ENCODE results near the gene UTS2R.
"Not testable (repeated sequence)": the region's sequence is repeated elsewhere in the genome, so short reads cannot be mapped to it uniquely, and the experiment has no call there.

UTS2R gene

DNA sequence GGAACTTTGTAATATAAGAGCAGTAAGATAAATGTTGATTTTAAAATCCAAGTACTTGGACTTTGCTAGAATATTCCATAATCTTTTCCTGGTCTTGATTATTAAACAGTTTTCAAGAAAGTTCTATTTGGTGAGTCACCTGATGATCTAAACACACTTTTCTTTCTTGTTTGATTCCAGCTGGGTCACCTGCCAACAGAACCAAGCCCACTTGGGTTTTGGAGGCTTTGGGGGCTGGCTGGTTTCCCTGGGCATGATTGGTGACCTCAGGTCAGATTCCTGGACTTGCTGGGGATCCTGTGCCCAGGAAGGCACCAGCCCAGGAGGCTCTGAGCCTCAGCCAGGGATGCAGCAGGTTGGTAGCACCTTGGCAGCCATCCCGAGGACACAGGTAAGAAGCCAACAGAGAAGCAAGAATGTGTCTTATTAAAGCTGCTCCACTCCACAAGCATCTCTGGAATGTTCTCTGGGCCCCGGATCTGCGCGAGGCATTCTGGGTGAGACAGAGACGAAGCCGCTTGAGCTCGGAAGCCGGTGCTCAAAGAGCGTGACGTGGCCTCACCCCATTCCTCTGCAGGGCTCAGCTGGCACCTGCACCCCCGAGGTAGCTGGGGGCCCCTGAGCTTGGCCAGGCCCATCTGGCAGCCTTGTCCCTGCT lies 15.7 kb upstream of the UTS2R start:
- no peak for DNase-seq

GRCh38 chr17:82356845-82357355 lies 14.7 kb upstream of the UTS2R start:
- DNase-seq: no peak

GRCh38 chr17:82357394-82357793 lies 14.2 kb upstream of the UTS2R start:
- DNase-seq: no peak

GRCh38 chr17:82358465-82359350 lies 12.9 kb upstream of the UTS2R start, which contains the start of gene TEX19:
Gene TEX19, plus strand, starts transcription at chr17:82359247. Its CDS starts 2,904 bp downstream, at chr17:82362151.
- no peak for DNase-seq

DNA sequence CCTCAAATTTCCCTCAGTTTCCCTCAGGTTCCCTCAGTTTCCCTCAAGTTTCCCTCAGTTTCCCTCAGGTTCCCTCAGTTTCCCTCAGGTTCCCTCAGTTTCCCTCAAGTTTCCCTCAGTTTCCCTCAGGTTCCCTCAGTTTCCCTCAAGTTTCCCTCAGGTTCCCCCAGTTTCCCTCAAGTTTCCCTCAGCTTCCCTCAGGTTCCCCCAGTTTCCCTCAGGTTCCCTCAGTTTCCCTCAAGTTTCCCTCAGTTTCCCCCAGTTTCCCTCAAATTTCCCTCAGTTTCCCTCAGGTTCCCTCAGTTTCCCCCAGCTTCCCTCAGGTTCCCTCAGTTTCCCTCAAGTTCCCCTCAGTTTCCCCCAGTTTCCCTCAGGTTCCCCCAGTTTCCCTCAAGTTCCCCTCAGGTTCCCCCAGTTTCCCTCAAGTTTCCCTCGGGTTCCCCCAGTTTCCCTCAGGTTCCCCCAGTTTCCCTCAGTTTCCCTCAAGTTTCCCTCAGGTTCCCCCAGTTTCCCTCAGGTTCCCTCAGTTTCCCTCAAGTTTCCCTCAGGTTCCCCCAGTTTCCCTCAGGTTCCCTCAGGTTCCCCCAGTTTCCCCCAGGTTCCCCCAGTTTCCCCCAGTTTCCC lies 12.0 kb upstream of the UTS2R start:
- DNase-seq: not testable (repeated sequence)

- DNase-seq: no peak
Observed at GRCh38 chr17:82361885-82362633, 9.5 kb upstream of the UTS2R start.

DNA sequence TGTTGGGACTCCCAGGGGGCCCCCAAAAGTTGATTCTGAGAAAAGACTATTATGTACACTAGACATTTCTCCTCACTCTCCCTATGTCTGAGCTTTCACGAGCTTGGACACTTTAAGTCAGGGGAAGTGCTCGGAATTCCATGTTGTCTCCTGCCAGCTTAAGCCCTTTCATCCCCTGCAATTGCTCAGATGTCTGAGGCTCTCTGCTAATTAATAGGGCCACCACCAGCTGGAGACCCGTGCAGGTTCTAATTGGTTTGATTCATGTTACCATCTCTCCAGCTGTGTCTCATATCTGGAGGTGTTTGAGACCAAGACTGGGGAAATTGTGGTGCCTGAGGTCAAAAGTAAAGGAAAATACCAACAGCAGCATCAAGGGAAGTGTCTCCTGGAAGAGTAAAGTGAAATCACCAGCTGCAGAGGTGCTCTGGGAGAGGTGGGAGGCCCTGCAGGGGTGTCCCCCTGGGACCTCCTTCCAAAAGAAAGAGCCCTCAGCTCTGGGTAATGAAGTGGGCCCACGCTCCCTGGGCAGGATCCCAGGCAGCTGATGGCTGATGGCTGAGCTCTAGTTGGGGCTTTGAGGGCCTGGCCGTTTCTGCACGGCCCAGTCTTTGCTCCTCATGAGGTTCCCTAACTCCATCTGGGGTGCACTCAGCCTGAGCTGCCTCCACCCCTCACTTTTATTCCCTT lies 5.8 kb upstream of the UTS2R start:
- no peak for DNase-seq

GRCh38 chr17:82366749-82367148 lies 4.8 kb upstream of the UTS2R start:
- DNase-seq: no peak

- no peak for DNase-seq
Observed at GRCh38 chr17:82367724-82368524, 3.6 kb upstream of the UTS2R start.

- no peak for DNase-seq
Observed at GRCh38 chr17:82369211-82369610, 2.4 kb upstream of the UTS2R start.

GRCh38 chr17:82370471-82371332 lies 863 bp upstream of the UTS2R start:
- peak; percentile 27 for DNase-seq

DNA sequence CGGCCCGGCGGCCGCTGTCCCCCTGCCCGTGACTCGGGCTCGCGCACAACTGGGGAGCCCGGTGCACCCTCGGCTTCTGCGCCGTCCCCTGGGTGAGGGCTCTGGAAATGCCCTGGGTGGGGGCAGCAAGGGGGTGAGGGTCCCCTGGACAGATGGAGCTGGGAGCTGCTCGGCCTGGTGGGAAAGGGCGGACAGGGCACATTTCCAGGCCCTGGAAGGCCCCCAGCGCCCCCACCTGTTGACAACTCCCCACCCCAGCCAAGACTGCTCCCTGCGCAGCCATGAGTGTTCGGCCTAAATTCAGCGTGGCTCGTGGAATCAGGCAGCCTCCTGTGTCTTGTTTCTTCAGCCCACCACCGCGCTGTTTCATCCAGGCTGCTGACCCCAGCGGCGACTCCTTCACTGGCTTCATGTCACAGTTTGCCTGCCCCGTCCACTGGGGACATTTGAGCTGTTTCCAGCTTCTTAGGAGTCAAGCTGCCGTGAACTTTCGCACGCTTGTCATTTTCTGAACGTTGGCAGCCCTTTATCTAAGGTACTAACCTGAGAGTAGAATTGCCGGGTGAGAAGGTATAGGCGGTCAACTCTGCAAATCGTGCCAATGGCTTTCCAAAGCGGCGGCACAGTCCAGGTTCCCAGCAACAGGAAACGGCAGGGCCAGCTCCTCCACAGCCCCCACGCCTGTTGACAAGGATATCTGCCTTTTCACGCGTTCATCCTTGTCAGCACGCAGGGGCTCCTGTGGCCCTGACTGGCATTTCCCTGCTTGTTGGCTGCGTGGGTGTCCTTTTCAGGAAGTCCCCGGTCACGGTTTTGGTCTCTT lies 895 bp downstream of the UTS2R start:
- DNase-seq: no peak

DNA sequence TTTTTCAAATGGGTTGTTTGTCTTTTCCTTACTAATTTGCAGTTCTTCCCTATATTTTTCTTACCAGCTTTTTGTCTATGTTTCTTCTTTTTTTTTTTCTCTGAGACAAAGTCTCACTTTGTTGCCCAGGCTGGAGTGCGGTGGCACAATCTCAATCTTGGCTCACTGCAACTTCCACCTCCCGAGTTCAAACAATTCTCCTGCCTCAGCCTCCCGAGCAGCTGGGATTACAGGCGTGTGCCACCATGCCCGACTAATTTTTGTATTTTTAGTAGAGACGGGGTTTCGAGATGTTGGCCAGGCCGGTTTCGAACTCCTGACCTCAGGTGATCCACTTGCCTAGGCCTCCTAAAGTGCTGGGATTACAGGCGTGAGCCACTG lies 1.5 kb downstream of the UTS2R start:
- not testable (repeated sequence) for DNase-seq

DNA sequence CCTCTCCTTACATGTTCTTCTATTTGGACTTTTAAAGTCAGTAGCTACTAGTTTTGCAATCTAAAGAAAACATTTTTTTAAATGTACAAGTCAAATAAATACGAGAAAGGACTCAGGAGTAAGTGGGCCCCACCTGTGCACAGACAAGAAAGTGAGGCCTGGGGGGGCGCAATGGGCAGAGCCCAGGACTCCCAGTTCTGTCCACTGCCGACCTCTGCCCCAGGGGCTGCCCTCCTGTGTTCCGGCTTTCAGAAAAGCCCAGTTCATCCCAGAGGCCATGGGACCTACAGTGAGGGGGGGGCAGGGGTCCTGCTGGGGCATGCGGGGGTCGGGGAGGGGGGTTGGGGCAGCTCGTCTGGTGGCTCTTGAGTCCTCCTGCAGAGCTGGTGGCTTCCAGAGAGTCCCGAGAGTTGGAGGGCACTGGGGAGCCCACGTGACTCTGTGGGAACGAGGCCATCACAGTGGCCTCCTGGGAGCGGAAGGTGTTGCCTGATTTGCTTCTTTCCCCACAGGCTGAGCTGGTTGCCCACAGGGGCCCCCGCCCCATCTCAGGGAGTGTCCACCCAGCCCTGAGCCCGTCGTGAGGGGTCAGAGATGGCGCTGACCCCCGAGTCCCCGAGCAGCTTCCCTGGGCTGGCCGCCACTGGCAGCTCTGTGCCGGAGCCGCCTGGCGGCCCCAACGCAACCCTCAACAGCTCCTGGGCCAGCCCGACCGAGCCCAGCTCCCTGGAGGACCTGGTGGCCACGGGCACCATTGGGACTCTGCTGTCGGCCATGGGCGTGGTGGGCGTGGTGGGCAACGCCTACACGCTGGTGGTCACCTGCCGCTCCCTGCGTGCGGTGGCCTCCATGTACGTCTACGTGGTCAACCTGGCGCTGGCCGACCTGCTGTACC lies 2.4 kb downstream of the UTS2R start:
- DNase-seq: no peak

DNA sequence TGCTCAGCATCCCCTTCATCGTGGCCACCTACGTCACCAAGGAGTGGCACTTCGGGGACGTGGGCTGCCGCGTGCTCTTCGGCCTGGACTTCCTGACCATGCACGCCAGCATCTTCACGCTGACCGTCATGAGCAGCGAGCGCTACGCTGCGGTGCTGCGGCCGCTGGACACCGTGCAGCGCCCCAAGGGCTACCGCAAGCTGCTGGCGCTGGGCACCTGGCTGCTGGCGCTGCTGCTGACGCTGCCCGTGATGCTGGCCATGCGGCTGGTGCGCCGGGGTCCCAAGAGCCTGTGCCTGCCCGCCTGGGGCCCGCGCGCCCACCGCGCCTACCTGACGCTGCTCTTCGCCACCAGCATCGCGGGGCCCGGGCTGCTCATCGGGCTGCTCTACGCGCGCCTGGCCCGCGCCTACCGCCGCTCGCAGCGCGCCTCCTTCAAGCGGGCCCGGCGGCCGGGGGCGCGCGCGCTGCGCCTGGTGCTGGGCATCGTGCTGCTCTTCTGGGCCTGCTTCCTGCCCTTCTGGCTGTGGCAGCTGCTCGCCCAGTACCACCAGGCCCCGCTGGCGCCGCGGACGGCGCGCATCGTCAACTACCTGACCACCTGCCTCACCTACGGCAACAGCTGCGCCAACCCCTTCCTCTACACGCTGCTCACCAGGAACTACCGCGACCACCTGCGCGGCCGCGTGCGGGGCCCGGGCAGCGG lies 3.2 kb downstream of the UTS2R start:
- DNase-seq: no peak

- DNase-seq: no peak
Observed at GRCh38 chr17:82375359-82376041, 3.9 kb downstream of the UTS2R start.

Measured in stimulated activated naive CD4-positive, alpha-beta T cell treated with Interleukin-2 at 50 U/mL for 16 hours (primary cell).